GM18870 (cell line): Measurements from ENCODE around the gene POLQ.
"Not testable (repeated sequence)": the region's sequence is repeated elsewhere in the genome, so short reads cannot be mapped to it uniquely, and the experiment has no call there.

Experiments used
- ATAC-seq: cut with Tn5 transposase; IDR thresholded peaks from one replicate; pipeline ENCODE4 v1.9.1; 2021; ENCODE audit warnings: moderate library complexity; ENCODE audit not compliant: unreplicated experiment

POLQ gene

DNA sequence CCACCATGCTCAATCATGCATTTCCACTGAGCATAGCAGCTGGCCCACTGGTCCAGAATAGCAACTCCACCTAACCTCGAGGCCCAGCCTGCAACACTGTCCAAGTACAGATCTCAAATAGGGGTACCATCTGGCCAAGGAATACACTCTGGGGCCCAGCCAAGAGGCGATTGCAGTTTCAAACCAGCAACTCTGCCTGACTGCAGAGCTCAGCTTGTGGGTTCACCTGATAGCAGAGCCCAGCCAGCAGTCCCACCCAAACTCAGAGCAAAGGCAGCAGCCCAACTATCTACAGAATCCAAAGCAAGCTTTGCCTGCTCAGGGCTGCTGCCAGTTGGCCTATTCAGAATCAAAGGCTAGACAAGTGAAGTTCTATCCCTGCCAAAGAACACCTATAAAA lies 30.5 kb downstream of the POLQ start:
- ATAC-seq, result no peak

DNA sequence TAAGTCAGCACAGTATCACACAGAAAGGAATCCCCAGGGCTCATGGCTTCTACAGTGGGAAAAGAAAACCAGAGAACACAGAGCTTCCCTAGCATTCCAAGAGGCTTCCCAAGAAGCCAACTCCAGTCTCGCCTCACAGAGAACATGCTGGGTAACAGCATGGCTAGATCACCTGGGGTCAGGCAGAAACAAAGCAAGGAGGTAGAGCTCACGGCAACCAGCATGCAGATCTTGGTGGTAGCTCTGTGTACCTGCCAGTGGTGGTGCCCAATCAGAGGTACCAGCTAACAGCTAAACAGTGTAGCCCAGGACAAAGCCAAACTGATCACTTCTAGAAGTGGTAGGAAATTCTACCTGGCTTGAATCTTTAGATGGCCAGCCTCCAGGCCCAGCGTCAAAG lies 31.3 kb downstream of the POLQ start:
- no peak for ATAC-seq

DNA sequence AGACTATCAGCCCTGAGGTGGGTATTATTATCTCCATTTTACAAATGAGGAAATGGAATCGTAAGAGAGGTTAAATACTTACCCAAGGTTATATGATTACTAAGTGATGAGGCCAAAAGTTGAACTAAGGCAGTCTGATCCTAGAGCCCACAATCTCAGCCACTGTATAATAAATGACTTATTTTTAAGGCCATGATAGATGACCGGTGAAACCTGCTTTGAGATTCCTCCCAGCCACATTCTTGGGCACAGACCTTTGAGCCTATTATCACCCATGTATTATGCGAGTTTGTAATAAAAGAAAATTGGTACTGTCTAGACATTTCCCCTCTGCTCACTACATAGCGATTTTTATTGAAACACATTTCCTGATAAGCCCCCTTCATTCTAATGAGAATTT lies 37.4 kb downstream of the POLQ start:
- no peak for ATAC-seq

DNA sequence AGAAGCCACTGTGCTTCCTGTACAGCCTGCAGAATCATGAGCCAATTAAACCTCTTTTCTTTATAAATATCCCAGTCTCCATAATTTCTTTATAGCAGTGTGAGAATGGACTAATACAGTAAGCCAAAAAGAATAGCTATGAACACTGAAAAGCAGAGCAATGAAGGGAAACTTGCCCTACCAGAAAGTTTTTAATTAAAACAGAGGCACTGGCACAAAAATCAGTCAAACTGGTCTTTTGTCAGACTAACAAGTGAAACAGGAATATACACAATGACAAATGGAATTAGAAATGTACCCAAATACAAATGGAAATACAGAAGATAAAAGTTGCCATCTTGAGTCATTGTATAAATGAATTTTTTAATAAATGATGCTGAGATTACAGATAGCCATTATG lies 40.5 kb downstream of the POLQ start:
- no peak for ATAC-seq

DNA sequence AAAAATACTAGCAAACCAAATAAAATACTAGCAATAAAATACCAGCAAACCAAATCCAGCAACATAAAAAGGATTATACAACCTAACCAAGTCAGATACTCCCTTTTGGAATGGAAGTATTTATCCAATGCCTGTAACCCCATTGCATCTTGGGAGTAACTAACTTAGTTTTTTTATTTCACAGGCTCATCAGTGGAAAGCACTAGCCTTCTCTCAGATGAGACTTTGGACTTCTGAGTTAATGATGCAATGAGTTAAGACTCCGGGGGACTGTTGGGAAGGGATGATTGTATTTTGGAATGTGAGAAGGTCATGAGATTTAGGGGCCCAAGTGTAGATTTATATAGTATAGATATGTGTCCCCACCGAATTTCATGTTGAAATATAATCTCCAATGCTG lies 41.2 kb downstream of the POLQ start:
- ATAC-seq, result no peak

DNA sequence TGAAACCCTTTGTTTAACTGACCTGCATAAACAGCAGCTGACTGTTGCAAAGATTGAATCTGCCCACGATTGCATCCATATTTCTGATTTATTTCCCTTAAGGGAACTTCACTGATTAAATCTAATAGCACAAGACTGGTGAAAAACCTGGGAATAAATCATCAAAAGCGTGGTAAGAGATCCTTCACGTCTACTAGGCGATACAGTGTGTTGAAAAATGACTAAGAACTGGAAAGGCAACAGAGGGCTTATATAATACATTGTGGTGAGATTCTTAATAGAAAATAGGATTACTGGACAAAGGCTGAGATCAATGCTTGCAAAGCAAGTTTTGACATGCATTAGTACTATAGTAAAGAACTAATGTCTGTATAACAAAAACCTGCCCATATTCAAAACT lies 49.0 kb downstream of the POLQ start:
- no peak for ATAC-seq

DNA sequence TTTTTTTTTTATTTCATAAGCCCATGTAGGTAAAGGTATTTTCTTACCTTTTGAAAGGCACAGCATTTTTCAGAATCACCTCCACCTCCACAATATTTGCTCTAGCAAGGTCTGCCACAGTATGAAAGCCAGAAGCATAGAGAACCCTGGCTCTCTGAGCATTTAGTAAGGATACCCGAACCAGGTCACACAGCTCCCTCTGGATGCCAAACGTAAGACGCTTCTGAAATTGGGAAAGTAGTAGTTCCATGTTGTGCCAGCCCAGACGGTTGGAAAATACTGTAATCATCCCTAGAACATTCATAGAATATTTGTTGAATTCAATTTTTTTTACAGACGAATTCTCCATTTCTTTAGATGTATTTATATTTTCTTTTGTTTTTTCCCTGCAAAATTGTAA lies 52.4 kb downstream of the POLQ start:
- ATAC-seq, result no peak

DNA sequence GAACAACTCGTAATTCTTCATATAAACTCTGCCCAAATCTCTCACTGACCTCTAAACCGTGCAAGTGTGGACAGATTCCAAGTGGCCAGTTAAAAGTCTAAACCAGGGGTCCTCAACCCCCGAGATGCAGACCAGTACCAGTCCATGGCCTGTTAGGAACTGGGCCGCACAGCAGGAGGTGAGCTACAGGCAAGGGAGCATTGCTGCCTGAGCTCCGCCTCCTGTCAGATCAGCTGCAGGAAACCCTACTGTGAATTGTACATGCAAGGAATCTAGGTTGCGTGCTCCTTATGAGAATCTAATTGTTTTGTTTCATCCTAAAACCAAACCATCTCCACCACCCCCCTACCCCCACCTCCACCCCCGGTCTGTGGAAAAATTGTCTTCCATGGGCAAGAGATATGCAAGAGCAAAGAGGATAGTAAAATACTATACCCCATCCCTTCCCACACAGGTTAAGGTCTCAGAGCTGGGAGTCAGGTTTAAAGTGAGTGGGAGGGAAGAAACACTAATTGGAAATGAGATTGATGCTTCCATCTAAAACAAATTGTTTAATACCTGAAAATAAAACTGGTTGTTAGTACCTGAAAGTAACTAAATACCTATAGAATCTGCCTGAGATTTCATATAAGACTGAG lies 54.0 kb downstream of the POLQ start:
- no peak for ATAC-seq

DNA sequence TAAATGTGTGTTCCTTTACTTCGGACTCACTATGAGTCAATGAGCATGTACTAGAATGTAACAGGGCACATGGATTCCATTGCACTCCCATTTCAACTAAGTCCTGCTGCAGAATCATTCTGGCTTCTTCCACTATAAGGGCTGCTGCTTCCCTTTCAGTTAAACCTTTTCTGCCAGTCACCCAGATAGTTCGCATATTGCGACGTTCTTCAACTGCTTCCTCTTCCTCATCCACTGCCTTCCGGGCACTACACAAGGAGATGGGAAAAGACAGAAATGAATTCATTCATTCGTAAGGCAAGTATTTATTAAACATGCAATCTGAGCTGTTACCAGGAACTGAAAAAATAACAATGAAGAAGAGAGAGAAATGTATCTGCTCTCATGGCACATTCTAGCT lies 55.6 kb downstream of the POLQ start:
- no peak for ATAC-seq

DNA sequence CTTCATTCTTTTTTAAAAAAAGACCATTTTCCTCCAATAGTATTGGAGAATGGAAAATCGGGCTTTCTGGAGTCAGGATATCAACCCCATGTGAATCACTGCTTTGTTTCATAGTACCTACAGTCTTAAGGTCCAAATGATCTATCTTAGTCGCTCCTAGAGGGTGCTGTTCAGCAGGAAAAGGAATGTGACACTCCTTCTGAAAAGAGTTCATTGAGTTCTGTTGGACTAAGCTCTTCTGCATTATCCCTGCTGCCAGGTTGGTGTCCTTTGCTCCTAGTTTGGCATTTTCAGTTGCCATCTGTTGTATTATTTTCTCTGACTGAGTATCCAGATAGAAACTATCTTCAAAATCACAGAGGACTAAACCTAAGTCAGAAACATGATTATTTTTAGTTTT lies 57.2 kb downstream of the POLQ start:
- no peak for ATAC-seq

DNA sequence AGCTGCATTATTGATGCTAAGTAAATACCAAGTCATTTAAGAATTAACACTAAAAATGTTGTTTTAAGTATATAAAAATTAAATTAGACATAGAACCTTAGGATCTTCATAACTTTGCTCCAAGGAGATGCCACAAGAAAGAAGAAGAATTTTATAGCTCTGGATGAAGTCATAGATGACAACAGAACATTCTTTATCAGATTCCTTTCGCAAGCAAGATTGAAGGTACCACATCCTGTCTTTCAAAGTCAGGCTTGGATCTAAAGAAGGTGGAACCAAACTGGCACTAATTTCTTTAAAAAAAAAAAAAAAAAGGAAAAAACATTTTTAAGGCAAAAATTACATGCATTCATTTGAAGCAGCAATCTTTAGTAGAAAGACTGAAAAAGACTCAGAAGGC lies 62.5 kb downstream of the POLQ start:
- no peak for ATAC-seq

DNA sequence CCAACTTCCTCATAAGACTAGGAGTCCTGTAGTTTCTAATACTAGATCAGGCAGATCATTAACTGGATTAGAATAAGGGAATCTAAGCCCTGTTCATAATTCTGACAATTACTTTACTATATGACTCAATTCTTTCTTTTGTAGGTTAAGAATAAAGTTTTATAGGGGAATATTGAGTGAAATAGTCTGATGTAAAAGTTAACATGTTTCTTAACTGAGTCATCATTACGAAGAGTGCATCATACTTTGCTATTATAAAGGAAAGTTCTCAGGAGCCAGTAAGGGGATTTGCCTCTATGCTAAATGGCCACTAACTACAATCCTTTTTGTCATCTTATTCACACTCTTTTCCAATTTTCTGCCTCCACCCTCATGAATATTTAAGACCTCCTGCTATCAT lies 63.1 kb downstream of the POLQ start:
- no peak for ATAC-seq

DNA sequence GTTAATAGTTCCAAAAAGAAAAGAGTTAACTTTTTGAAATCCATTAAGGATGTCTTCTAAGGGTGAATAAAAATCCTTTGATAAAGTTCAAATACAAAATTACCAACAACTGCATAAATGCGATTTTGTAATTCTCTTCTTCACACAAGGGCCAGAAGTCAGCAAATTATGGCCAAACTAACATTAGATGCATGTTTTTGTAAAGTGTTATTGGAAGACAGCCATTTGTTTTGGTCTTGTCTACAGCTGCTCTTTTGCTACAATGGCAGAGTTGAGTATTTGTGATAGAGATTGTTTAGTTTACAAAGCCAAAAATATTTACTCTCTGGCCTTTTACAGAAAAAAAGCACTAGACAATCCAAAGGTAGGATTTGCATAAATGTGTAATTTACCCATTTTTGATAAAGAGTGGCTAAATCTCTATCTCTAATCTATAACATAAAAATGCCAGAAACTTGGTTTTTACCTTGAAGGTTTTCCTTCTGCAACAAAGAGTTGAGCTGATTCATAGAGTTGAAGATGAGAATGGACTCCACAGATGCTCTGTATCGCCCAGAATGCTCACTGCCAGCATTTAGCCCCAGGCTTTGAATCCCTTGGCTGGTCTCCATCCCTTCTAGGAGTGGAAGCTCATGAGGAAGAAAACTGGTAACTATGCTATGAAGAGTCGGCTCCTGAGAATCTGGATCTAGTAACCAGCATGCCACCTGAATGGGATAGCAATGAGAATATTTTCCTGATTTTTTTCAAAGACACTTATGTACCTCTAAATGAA lies 64.5 kb downstream of the POLQ start:
- no peak for ATAC-seq

DNA sequence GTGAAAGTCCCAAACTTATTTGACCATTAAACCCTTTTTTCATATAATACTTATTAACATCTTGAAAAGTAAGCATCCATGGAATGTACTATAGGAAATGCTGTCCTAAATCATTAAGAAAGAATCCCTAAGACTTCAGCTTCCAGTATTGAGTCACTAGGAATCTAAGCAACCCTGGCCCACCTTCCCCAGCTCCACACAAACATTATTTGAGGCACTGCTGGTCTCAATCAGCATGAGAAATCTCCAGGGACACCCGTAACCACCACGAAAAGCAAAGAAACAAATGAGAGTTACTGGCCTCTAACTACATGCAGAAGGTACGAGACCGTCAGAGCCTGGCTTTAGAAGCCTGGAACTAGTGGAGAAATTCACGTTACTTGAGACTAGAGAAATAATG lies 68.2 kb downstream of the POLQ start:
- no peak for ATAC-seq

DNA sequence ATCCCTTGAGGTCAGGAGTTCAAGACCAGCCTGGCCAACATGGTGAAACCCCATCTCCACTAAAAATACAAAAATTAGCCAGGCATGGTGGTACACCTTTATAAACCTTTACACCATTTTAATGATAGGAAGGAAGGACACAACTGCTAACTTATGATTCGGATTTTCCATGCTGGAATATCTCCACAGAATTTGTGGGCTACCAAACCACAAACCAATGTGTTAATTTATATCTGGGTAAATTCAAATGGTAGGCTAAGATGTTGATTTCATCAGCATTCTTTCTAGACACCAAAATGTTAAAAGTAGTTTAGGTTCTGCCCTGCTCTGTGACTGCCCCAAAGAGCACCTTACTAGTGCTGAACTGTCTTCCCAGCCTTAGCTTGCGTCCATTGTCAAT lies 72.8 kb downstream of the POLQ start:
- no peak for ATAC-seq

DNA sequence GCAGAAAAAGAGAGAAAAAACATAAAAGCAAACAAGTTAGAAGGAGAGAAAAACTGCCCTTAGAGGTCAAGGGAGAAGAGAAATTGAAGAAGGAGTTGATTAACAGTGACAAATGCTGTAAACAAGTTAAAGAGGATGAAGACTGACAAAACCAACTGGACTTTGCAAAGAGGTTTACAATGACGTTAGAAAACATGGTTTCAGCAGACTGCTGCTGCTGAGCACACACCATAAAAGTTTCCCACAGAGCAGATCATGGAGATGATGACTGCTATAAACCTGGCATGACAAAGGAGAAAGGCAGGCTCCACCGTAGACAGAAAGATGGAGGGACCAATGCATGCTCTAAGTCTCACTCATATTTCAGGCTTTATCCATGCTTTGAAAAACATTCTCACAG lies 78.7 kb downstream of the POLQ start:
- ATAC-seq, result no peak

DNA sequence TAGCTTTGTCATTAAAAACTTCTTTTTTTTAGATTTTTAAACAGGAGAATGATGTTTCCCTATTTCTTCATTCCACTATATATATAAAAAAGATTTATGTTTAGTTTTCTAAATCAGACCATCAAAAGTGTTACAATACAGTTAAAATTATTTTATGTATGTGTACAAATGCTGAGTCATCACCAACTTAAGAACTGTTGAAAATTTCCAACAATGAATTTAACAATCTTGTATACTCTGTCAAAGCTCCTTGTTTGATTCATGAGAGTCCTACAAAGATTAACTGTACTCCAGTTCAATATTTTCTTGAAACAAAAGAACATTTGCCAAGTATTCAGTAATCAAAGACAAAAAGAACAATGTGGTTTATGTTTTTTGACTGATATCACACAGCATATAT lies 82.0 kb downstream of the POLQ start:
- no peak for ATAC-seq

DNA sequence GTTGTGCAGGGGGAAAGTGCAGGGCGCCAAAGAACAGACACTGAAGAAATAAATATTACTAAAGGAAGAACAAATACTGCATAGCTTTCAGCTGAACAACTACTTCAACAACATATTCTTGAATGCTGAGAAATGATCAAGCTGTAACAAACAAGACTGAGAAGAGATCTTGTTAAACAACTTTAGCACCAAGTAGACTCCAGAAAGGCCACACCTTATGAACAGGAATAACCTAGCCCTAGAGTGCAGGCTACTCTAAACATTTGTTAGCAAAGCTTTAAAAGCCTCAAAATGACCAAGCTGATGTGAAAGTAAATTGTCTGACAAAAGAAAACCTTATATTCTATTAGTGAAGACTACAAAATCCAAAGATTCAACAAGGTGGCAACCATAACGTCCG lies 83.2 kb downstream of the POLQ start:
- no peak for ATAC-seq

DNA sequence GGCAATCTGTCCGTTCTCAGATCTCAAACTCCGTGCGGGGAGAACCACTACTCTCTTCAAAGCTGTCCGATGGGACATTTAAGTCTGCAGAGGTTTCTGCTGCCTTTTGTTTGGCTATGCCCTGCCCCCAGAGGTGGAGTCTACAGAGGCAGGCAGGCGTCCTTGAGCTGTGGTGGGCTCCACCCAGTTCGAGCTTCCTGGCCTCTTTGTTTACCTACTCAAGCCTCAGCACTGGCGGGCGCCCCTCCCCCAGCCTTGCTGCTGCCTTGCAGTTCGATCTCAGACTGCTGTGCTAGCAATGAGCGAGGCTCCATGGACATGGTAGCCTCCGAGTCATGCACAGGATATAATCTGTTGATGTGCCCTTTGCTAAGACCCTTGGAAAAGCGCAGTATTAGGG lies 94.0 kb downstream of the POLQ start:
- not testable (repeated sequence) for ATAC-seq

DNA sequence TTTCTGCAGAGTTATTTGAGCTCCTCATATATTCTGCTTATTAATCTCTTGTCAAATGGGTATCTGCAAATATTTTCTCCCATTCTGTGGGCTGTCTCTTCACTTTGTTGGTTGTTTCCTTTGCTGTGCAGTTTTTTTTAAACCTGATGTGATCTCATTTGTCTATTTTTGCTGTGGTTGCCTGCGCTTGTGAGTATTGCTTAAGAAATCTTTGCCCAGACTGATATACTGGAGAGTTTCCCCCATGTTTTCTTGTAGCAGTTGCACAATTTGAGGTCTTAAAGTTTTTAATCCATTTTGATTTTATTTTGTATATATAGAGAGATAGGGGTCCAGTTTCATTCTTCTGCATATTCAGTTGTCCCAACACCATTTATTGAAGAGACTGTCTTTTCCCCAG lies 102.3 kb downstream of the POLQ start:
- no peak for ATAC-seq

DNA sequence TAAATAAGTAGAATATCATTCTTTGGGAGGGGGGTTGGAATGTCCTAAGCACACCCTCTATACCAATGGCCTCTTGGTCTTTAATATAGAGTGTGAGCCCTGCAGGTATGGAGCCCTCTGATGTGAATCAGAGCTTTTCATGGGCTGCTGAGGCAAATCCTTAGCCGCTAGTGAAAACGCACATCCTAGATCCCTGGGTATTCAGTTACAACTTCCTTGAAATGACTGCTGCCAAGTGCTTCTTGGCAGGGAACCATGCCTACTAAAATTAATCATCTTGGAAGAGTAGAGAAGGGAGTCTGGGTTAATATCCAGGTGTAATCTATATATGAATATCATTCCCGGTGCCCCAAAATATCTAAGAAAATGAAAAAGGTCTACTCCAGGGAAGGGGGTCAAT lies 109.1 kb downstream of the POLQ start:
- ATAC-seq, result no peak

DNA sequence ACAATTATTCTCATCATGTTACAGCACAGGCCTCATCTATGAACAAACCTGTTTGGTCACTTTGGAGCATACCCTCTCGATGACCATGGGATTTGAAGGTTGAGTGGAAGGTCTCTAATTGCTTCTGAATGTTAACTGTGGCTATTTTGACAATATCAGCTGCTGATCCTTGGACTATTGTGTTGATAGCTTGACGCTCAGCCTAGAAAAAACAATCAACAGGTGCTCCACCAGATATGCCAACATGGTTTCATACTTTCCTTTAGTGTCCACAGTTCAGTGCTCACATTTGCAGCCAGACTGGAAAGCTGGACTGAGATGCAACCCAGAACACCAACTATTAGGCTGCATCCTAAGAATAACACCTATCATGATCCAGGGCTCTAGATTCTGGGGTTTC lies 109.7 kb downstream of the POLQ start:
- no peak for ATAC-seq
